ENCODE measurements around the gene PDE4B.

Gene PDE4B

GRCh38 chr1:66245691-66246090, 453.0 kb downstream of the PDE4B start:
- no peak for DNase-seq

GRCh38 chr1:66246351-66247269, 453.9 kb downstream of the PDE4B start:
- no peak for DNase-seq

- DNase-seq, result peak; percentile 20
Observed at GRCh38 chr1:66247415-66248208, 454.9 kb downstream of the PDE4B start.

- DNase-seq, result no peak
Observed at GRCh38 chr1:66248257-66248656, 455.6 kb downstream of the PDE4B start.

GRCh38 chr1:66248746-66249145, 456.1 kb downstream of the PDE4B start:
- DNase-seq, result no peak

- no peak for DNase-seq
Observed at GRCh38 chr1:66250075-66250474, 457.4 kb downstream of the PDE4B start.

GRCh38 chr1:66250478-66250877, 457.8 kb downstream of the PDE4B start:
- no peak for DNase-seq

- no peak for DNase-seq
Observed at GRCh38 chr1:66251546-66251945, 458.9 kb downstream of the PDE4B start.

GRCh38 chr1:66253330-66253921, 460.7 kb downstream of the PDE4B start:
- DNase-seq, result no peak

- DNase-seq, result no peak
Observed at GRCh38 chr1:66254785-66255184, 462.1 kb downstream of the PDE4B start.

GRCh38 chr1:66256629-66257572, 464.2 kb downstream of the PDE4B start:
- no peak for DNase-seq

GRCh38 chr1:66258404-66259105, 465.9 kb downstream of the PDE4B start:
- no peak for DNase-seq

GRCh38 chr1:66261364-66261763, 468.7 kb downstream of the PDE4B start:
- DNase-seq, result no peak

GRCh38 chr1:66262208-66262963, 469.7 kb downstream of the PDE4B start:
- no peak for DNase-seq

- no peak for DNase-seq
Observed at GRCh38 chr1:66265268-66265667, 472.6 kb downstream of the PDE4B start.

GRCh38 chr1:66265796-66266195, 473.1 kb downstream of the PDE4B start:
- DNase-seq, result no peak

- no peak for DNase-seq
Observed at GRCh38 chr1:66266350-66266749, 473.7 kb downstream of the PDE4B start.

GRCh38 chr1:66266756-66267155, 474.1 kb downstream of the PDE4B start:
- no peak for DNase-seq

- no peak for DNase-seq
Observed at GRCh38 chr1:66267201-66267940, 474.7 kb downstream of the PDE4B start.

- no peak for DNase-seq
Observed at GRCh38 chr1:66269222-66269621, 476.5 kb downstream of the PDE4B start.
